ENCODE results near the gene VTI1B. TPM values are rescaled to one million over a fixed set of nuclear protein-coding genes. Genes with fewer than 3 reads are reported as not detected.

VTI1B gene
- total RNA-seq, 1 donor from 2014 or later = 44.8 TPM

DNA sequence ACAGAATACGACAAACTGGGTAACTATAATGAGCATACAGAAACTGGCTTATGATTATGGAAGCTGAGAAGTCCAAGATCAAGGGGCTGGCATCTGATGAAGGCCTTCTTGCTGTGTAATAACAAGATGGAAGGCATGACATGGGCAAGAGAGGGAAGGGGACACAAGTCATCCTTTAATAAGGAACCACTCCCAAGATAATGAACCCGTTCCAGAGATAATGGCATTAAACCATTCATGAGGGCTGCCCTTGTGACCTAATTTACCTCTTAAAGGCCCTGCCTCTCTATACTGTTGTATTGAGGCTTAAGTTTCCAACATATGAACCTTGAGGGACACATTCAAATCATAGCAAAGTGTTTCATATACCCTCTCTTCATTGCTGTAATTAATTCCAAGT, 4.6 kb upstream of the VTI1B start:
- DNase-seq (ENCODE audit: low spot score) = no peak

DNA sequence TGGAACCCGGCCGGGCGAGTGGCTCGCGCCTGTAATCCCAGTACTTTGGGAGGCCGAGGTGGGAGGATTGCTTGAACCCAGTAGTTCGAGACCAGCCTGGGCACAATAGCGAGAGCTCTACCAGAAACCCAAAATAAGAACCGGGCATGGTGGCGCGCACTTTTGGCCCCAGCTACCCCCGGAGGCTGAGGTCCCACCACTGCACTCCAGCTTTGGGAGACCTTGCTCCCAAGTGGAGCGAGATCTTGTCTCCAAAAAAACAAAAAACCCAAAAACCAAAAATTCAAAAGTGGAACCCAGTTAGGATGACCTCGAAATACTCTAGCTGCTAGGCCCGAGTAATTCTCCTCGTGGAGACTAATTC, 769 bp upstream of the VTI1B start:
- no peak for DNase-seq (ENCODE audit: low spot score)

DNA sequence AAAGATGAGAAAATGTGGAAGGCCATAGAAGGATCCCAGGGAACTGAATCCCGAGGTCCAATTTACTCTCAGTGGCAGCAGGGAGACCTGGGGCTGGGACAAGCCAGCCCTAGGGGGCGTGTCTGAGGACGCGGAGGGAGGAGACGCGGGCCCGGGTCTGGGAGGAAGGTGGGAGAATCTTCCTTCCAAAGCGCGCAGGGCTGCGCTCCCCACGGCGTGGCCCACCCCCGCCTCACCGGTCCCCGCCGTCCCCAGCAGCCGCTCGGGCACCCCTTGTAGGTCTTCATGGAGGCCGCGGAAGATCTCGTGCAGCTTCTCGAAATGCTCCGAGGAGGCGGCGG, 323 bp downstream of the VTI1B start:
- DNase-seq (ENCODE audit: low spot score) = peak; percentile 81

DNA sequence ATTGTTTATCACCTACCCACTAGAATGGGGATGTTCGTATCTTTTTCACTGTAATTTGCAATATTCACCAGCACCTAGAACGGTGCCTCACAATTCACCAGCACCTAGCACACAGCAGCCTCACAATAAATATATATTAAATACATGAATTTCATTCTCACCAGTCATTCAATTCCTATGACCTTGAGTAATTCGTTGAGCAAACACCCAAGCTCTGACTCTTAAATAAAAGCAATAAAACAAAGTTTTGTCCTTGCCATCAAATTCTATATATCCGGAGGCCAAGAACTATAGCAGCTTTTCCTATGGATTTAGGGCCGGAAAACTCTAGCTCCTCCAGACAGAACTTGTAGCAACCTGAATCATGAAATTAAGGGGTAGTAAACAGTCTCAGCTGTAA, 981 bp downstream of the VTI1B start:
- DNase-seq (ENCODE audit: low spot score) = no peak

DNA sequence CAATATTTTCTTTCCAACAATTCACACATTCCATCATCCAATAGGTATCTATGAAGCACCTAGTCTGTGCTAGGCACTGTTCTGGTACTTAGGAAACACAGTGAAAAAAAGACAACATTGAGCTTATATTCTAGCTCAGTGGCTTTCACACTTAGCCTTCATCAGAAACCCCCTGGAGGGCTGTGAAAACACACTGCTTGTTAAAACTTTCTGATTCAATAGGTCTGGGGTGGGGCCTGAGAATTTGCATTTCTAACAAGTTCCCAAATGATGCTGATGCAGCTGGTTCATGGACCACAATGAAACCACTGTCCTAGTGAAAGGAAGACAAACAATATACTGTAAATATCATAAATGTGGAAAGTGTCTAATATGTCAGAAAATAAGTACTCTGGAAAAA, 5.9 kb downstream of the VTI1B start:
- DNase-seq (ENCODE audit: low spot score) = no peak

DNA sequence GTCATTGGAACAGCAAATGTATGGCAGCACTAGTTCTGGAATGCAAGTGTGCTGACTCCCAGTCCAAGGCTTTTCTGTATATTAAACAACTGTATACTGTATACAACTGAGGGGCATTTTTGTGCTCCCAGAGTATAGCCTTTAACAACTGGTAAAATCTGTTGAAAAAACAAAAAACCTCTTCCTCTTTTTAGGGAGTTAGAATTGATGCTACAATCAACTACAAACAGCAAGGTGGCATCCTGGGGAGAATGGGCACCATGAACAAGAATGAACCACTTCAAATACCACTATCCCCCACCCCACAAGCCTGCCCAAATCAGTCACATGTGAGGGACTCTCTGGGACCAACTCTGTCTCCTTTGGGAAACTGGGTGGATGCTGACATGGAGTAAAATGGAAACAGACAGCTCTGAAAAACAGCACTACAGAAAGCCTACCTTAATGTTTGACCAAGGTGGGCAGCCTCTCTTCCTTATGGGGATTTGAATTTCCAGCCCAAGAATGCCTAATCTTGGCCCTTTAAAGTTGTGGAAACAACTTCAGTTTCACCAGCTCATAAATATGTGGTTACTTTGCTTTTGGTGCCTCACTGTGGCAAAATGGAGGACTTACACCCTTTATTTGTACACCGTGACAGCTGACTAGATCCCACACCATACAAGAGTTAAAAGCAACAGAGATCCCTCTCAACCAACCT, 7.5 kb downstream of the VTI1B start:
- DNase-seq (ENCODE audit: low spot score) = peak; percentile 58

DNA sequence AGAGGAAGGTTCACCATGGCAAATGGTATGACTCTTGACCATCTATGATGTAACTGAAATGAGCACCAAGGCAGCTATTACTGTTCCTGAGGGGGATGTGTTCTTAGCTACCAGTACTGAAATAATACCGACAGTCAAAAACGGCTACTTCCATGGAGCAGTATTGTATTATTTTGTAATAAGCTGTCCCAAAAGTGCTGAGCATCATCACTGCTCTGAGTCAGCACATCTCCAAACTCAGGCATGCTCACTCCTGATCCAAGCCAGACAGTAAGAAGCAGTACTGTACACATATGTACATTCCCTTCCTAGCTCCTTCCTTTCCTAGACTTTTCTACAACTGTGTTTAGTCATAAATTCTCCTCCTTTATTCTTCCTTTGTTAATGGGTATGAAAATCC, 8.6 kb downstream of the VTI1B start:
- peak; percentile 64 for DNase-seq (ENCODE audit: low spot score)

DNA sequence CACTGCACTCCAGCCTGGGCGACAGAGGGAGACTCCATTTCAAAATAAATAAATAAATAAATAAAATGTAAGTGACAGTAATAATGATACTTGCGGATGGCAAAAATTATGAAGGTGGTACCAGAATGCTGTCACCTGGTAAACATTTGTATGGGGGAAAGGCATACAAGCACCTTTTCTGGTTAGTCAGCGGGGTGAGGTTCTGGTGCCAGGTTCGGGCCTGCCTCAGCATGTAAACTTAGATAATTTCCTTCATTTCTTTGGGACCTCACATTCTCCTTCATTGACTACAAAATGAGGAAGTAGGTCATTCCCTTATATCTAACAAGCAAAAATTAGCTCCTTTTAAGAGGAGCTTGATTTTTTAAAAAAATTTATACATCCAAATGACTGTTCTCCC, 10.8 kb downstream of the VTI1B start:
- no peak for DNase-seq (ENCODE audit: low spot score)

DNA sequence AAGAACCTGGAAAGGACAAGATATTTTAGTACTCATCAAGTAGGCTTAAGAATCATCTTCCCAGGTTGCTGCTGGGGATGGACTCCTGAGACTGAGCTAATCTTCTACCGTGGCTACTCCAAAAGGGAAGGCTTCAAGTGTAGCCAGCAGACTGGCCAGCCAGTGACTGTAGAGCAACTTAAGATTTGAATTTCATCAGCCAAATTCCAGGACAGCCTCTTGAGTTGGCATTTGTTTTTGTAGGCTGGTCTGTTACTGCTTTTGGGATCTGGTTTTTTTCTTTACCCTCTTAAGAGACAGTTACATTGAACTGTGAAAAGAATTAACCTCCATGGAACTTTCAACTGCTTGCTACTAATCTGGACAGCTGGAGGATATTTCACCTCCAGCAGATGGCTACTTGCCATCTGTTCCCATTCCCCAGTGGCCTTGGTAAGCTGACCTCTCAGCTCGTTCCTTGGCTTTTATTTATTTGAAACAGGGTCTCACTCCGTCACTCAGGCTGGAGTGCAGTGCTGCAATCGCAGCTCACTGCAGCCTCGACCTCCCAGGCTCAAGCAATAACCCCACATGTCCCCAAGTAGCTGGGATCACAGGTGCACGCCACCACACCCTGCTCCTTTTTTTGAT, 20.7 kb downstream of the VTI1B start:
- DNase-seq (ENCODE audit: low spot score) = no peak

DNA sequence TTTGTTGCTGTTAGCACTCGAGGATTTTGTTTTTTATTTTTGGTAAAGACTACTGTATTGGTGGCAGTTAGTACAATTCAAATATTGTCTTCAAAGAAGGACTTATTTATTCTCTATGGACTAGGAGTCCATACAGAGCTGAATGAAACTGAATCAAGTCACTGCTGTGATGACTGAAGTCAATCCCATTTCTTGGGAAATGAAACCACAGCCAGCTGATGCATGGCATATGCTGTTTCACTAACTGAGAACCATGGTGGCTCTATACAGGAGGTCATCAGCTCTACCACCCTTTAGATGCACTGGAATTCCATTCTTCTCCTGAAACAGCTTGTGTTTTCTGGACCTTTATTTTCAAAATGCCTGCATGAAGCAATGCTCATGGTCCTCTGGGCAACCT, 22.2 kb downstream of the VTI1B start:
- DNase-seq (ENCODE audit: low spot score) = no peak

DNA sequence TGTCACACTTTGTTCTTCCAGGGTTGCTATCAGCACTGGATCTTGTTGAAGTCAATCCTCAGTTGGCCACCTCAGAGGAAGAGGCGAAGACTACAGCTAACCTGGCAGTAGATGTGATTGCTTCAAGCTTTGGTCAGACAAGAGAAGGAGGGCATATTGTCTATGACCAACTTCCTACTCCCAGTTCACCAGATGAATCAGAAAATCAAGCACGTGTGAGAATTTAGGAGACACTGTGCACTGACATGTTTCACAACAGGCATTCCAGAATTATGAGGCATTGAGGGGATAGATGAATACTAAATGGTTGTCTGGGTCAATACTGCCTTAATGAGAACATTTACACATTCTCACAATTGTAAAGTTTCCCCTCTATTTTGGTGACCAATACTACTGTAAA, 23.7 kb downstream of the VTI1B start:
- DNase-seq (ENCODE audit: low spot score) = no peak

DNA sequence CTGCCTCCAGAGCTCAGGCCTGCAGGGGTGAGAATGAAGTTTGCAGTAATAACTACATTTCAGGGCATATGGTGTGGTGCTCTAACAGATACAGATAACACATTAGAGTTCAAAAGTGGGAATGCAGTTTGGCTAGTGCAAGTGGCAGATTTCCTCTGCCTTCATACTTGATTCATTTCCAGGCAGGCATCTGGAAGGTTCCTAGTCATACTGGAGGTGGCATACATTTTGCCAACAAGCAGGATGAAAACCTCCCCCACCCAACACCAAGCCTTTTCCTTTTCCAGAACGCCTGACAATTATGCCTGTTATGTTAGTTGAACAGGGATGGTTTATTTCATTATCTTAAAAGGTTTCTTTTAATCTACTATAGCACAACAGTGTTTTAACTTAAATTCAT, 24.3 kb downstream of the VTI1B start:
- DNase-seq (ENCODE audit: low spot score) = no peak

DNA sequence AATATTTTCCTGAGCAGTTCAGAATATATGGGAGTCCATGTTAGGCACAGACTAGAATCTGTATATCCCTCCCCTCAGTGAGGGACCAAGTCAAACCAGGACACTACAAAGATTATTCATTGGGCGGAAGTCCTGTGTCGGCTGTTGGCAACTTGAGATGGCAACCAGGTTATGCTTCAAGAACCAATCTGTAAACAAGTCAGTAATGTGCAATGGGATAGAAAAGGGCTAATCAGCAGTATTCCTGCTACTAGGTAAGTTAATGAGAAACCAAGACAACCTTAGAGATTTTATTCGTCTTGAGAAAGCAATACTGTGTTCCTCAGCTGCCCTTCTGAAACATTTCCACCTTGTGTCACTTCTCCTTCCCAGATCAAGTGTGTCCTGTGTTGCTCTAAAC, 28.3 kb downstream of the VTI1B start:
- DNase-seq (ENCODE audit: low spot score) = no peak

DNA sequence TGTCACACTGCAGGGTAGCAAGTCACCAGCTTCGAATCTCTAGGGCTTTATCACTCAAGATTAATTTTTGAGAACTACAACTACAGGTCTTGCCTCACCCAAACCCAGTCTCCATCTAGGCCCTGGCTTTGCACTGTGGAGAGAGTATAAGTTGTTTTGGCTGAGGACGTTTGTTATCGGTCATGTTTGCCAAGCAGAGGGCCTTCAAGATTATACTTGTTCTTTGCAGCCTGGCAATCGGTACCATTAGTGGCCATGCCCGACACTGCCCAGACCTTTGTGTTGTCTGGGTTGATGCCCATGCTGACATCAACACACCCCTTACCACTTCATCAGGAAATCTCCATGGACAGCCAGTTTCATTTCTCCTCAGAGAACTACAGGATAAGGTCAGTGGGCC, 29.0 kb downstream of the VTI1B start:
- no peak for DNase-seq (ENCODE audit: low spot score)

DNA sequence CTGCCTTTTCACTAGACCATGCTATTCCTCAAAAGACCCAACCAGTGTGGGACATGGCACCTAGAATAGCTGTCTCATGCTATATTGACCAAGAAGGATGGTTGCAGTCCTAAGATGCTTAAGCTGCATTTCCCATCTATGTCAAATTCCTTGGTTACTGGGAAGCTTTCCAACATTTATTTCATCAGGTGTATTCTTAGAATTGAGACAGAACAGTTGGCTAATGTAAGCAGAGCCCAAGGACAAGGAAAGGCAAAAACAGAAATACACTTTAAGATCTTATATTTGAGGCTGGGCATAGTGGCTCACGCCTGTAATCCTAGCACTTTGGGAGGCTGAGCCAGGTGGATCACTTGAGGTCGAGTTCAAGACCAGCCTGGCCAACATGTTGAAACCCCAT, 30.0 kb downstream of the VTI1B start:
- peak; percentile 5 for DNase-seq (ENCODE audit: low spot score)

DNA sequence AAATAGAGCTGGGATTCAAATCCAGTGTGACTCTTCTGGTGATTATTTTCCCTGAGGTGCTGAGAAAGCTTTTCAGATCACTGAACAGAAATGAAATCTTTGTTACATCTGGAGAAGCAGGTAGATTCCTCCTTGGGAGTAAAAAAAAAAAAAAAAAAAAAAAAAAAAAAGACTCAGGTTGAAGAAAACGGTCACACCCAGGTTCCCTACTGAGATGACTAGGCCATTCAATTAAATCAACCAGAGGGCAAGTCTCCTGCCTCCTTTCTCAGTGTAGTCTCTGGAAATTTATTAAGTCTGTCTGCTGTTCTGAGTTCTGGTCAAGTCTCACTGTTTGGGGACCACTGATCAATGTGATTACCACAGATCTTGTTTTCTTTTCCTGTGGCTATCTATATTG, 30.7 kb downstream of the VTI1B start:
- DNase-seq (ENCODE audit: low spot score) = no peak

DNA sequence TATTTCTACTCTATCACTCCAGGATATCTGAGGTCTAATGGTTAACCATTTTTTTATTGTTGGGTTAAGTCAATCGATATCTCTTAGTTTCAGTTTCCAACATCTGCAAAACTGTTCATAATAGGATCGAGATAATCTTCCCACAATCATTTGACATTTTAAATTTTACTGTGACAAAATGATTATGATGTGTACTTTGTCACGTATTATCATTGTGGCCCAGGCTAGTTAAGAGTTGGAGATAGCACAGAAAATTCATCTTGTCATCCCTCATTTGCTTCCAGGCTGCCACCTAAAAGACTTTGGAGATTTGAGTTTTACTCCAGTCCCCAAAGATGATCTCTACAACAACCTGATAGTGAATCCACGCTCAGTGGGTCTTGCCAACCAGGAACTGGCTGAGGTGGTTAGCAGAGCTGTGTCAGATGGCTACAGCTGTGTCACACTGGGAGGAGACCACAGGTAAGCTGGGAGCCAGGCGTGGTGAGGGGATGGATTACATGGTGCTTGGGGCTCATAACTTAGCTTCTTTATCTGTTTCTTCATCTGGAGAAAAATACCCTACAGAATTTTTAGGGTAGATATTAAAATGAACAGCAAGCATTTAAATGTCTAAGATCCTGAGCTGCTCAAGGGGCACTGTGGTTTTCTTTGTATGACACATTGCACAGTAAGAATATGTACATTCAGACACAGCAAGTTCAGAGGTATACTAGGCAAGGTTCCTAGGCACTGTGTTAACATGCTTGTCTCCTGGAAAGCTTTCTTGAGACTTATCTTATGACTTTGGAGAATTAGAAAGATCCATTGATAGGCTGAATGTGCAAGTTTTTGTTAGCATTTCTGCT, 32.3 kb downstream of the VTI1B start:
- no peak for DNase-seq (ENCODE audit: low spot score)

DNA sequence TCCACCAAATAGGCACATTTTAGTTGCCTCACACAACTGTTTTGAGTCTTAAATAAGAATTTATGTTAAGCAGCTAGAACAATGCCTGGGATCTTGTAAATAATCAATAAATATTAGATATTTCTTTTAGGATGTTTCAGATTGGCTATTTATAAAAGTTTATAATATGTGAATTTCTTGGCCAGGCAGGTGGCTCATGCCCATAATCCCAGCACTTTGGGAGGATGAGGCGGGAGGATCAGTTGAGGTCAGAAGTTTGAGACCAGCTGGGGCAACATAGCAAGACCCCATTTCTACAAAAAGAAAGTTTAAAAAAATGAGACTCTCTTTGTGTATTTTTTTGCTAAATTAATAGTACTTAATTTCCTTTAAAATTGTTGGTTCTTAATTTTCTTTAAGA, 33.0 kb downstream of the VTI1B start:
- DNase-seq (ENCODE audit: low spot score) = no peak

DNA sequence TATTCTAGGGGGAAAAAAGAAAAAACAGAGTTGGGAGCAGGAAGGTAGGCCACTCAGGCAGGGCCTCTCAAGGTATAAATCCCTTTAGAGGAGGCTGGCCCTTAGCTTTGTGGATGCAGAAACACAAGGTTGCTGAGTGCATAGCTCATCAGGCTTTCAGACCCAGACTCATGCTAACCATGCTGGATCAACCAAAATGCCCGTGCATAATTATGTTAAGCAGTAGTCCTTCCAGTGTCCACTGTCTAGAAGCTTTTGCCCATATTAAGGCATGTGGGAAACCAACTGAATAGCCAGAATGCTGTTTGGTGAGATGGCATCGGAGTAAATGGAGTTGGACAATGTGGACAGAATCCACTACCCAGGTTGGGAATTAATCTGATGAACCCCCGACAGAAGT, 35.8 kb downstream of the VTI1B start:
- no peak for DNase-seq (ENCODE audit: low spot score)

DNA sequence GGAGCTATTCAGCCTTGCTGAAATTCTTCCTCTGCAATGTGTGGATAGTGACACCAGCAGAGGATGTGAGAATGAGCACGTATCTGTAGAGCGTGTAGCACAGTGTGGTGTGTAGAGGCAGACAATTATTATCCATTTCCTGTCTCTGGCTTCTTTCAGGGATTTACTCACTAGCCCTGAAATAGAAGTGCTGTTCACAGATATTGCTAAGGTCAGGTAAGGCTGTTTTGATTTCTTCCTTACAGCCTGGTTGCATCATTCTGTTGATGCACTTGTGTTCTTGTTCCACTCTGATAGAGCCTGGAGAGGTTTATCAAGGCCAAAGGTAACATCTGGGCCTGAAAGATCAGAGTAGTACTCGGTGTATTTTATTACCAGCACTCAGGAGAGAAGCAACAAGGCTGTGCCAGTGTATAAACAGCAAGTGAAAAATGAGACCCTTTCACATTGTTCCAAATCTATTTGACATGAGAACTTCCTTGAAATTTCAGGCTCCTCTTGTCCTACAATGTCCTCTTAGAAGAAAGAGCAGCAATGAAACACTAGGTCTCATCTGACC, 38.0 kb downstream of the VTI1B start:
- peak; percentile 3 for DNase-seq (ENCODE audit: low spot score)

DNA sequence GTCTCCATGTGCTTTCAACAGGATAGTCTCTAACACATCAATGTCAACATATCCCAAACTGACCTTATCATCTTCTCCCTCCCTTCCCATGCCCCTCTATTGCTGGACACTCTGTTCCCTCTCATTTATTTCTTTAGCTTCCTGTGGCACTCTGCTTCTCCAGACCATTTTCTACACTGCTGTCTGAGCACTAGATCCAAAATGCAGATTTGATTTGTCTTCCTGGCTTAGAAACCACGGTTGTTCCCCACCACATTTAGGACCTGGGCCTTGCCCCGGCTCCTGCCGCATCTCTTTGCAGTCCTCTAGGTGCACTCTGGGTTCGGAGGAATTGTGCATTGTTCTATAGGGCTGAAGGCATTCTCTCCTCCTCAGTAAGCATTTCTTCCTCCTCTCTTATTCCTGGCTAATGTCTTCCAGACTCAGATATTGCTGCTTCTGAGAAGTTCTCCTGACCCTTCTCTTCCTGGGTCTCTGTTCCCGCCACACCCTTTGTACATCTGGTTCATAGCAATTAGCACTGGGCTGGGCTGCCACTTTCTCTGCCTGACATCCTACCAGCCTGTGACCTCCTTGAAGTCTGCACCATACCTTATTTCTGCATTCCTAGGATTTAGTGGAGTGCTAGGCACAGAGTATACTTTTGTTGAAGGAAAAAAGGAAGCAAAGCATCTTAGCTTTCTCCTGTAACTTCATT, 40.8 kb downstream of the VTI1B start:
- no peak for DNase-seq (ENCODE audit: low spot score)

DNA sequence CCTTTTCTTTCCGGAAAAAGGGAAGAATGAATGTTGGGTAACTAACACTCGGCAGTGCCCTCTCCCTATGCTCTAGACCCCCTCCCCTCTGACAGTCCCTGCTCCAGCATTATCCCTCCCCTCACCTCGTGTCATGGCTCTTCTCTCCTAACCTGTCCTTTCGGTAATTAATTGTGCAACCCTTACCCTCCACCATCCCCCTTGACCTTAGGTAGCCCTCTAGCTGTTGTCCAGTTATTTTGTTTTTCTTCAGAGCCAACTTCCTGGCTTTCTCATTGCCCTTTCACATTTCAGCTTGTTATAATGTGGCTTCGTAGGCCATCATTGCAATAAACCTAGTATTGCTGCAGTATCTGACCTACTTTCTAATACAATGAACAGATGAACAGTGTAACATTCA, 43.5 kb downstream of the VTI1B start:
- DNase-seq (ENCODE audit: low spot score) = no peak
